Endothelial cell of umbilical vein (primary cell): ENCODE data around the gene KLC3. TPM values are rescaled to one million over a fixed set of nuclear protein-coding genes. Genes with fewer than 3 reads are reported as not detected.

ENCODE experiments used
- BruUV-seq: library from RNA; stranded (reverse); fragments of 400-500 nt; replicated peaks from 2 replicates; lab custom pipeline; 2021; lab: Mats Ljungman, UMichigan
- CTCF ChIA-PET: fragments of 300-600, 350-600 bp; sonication (Branson Sonifier 250); formaldehyde crosslinking; loops from one replicate; lab custom pipeline; 2021; ENCODE audit warnings: antibody characterized with exemption, inconsistent platforms; lab: Charles Lee
- POLR2A ChIA-PET: fragments of 300-600, 350-600 bp; sonication (Branson Sonifier 250); formaldehyde crosslinking; loops from one replicate; lab custom pipeline; 2021; ENCODE audit warnings: antibody characterized with exemption, inconsistent platforms; lab: Charles Lee
- DNase-seq: peaks from one replicate; pipeline ENCODE4 v3.0.0-alpha.2; 2011; ENCODE audit warnings: low read depth, low spot score
- FAIRE-seq: peaks from 2 replicates; lab custom pipeline; 2011; peaks lifted over from hg19 to GRCh38; lab: Jason Lieb, UNC
- H2AFZ ChIP-seq: 2 replicates; pipeline ENCODE4 v1.6.0; 2012; ENCODE audit warnings: low read depth, low read length, control low read depth, inconsistent platforms
- H3K27ac ChIP-seq: 2 replicates; pipeline ENCODE4 v1.5.1; 2011; ENCODE audit warnings: low read depth, mild to moderate bottlenecking, control low read depth, low read length, moderate library complexity; ENCODE audit not compliant: insufficient read depth
- H3K27me3 ChIP-seq, 2 experiments: 2 replicates each; pipeline versions ENCODE4 v1.6.0 to v1.6.1; 2011; ENCODE audit warnings: low read length in 2 of 2, mixed read lengths in 1 of 2; ENCODE audit not compliant: control insufficient read depth in 2 of 2, insufficient read depth in 2 of 2
- H3K36me3 ChIP-seq, 2 experiments: 2 replicates in 1 of 2; 3 replicates in 1 of 2; pipeline ENCODE4 v1.5.1; 2011; ENCODE audit warnings: low read length in 2 of 2, mild to moderate bottlenecking in 1 of 2, moderate library complexity in 1 of 2; ENCODE audit not compliant: control insufficient read depth in 2 of 2, insufficient read depth in 2 of 2; ENCODE audit errors: extremely low read depth in 1 of 2
- H3K4me1 ChIP-seq: 3 replicates; pipeline ENCODE4 v1.5.1; 2011; ENCODE audit warnings: mild to moderate bottlenecking, low read length; ENCODE audit not compliant: control insufficient read depth, insufficient read depth; ENCODE audit errors: extremely low read depth
- H3K4me2 ChIP-seq: 2 replicates; pipeline ENCODE4 v1.6.1; 2011; ENCODE audit warnings: low read length, control low read depth, mixed read lengths; ENCODE audit not compliant: insufficient read depth
- H3K4me3 ChIP-seq, 3 experiments: fragments of 200-600 bp in 1 of 3; sonication (generic), shearing (Covaris generic) in 1 of 3; replicated peaks in 1 of 3; 2 replicates each; pipeline ENCODE4 v1.5.1; 2011 to 2016; ENCODE audit warnings: control low read depth in 3 of 3, low read length in 3 of 3, mild to moderate bottlenecking in 2 of 3, inconsistent platforms in 1 of 3, low read depth in 1 of 3, moderate library complexity in 1 of 3; ENCODE audit not compliant: insufficient read depth in 1 of 3
- H3K79me2 ChIP-seq: 2 replicates; pipeline ENCODE4 v1.6.0; 2012; ENCODE audit warnings: low read length, inconsistent platforms; ENCODE audit not compliant: control insufficient read depth, insufficient read depth
- H3K9ac ChIP-seq: replicated peaks from 2 replicates; pipeline ENCODE3; 2011; ENCODE audit warnings: low read length, control low read depth; ENCODE audit not compliant: insufficient read depth; ENCODE audit errors: extremely low read depth
- H3K9me1 ChIP-seq: replicated peaks from 3 replicates; pipeline ENCODE4 v1.6.0; 2011; ENCODE audit warnings: mild to moderate bottlenecking, low read length; ENCODE audit not compliant: control insufficient read depth, insufficient read depth; ENCODE audit errors: extremely low read depth
- H3K9me3 ChIP-seq: replicated peaks from 2 replicates; pipeline ENCODE4 v1.5.1; 2012; ENCODE audit warnings: low read length, inconsistent platforms; ENCODE audit not compliant: control insufficient read depth, insufficient read depth
- H4K20me1 ChIP-seq: replicated peaks from 2 replicates; pipeline ENCODE3; 2011; ENCODE audit warnings: mild to moderate bottlenecking, low read length; ENCODE audit not compliant: control insufficient read depth, insufficient read depth; ENCODE audit errors: extremely low read depth
- CTCF ChIP-seq, 2 donors: IDR thresholded peaks; 1 replicate in 1 of 2; 2 replicates in 1 of 2; pipeline ENCODE4 v1.5.1; 2011; ENCODE audit warnings: low read length in 2 of 2, mild to moderate bottlenecking in 2 of 2, moderate library complexity in 2 of 2, control low read depth in 1 of 2, inconsistent platforms in 1 of 2, low read depth in 1 of 2; ENCODE audit not compliant: insufficient read depth in 1 of 2; ENCODE audit errors: extremely low read depth in 1 of 2
- EZH2 ChIP-seq: IDR thresholded peaks from 2 replicates; pipeline ENCODE4 v1.6.1; 2012; ENCODE audit warnings: borderline replicate concordance, low read depth, mild to moderate bottlenecking, moderate library complexity, low read length, inconsistent platforms; ENCODE audit not compliant: severe bottlenecking
- FOS ChIP-seq: IDR thresholded peaks from 2 replicates; pipeline ENCODE4 v1.6.1; 2011; ENCODE audit warnings: mild to moderate bottlenecking, low read length, moderate library complexity, borderline replicate concordance; ENCODE audit not compliant: insufficient read depth
- GATA2 ChIP-seq: IDR thresholded peaks from 2 replicates; pipeline ENCODE4 v1.7.0; 2011; ENCODE audit warnings: low read depth, mild to moderate bottlenecking, moderate library complexity, mixed read lengths, low read length; ENCODE audit not compliant: insufficient read length, insufficient read depth
- JUN ChIP-seq: IDR thresholded peaks from 2 replicates; pipeline ENCODE4 v1.6.1; 2011; ENCODE audit warnings: borderline replicate concordance, low read depth; ENCODE audit not compliant: insufficient read length, insufficient read depth
- MAX ChIP-seq: IDR thresholded peaks from 2 replicates; pipeline ENCODE4 v1.6.1; 2011; ENCODE audit not compliant: insufficient read depth, insufficient read length
- MYC ChIP-seq: IDR thresholded peaks from one replicate; pipeline ENCODE4 v1.6.1; 2011; ENCODE audit warnings: mild to moderate bottlenecking, low read depth, low read length
- POLR2A ChIP-seq: IDR thresholded peaks from 2 replicates; pipeline ENCODE4 v1.6.1; 2012; ENCODE audit warnings: low read depth, mild to moderate bottlenecking, control low read depth, low read length
- POLR2AphosphoS5 ChIP-seq: IDR thresholded peaks from 2 replicates; pipeline ENCODE4 v1.6.1; 2012; ENCODE audit warnings: low read depth, mild to moderate bottlenecking, control low read depth, low read length, moderate library complexity; ENCODE audit not compliant: insufficient read depth
- dilution Hi-C: fragments of 300-500 bp; cut with MboI; formaldehyde crosslinking; loops from one replicate; pipeline ENCODE4 v1.15.0; 2019; ENCODE audit warnings: low sequenced_read_pairs; ENCODE audit not compliant: extremely low pct_ligation_motif_present
- intact Hi-C: fragments of 100-400 bp; cut with micrococcal nuclease; formaldehyde crosslinking; loops from one replicate; pipeline ENCODE4 v1.10.0; 2022
- polyA plus RNA-seq, 4 experiments: library from polyadenylated mRNA; depleted of rRNA in 3 of 4; stranded (reverse) in 3 of 4; unstranded in 1 of 4; fragments of >200 nt; gene quantifications; 2 replicates each; pipeline versions ENCODE4 v1.2.1 to v1.2.3, GENCODE V29; 2011 to 2012; ENCODE audit warnings: missing spikeins in 1 of 4
- total RNA-seq: library from RNA; stranded (reverse); gene quantifications from 2 replicates; pipeline ENCODE4 v1.2.3, GENCODE V29; 2021

KLC3 gene
- total and polyA plus RNA-seq, 2 donors (not counting 3 experiments of a cell fraction or from before 2014, with no cell fraction given), result not detected

- no peak overlapping the region for H3K4me3 ChIP-seq
- no TSS peak for BruUV-seq
- no peaks in the 10 kb centered on the region for H3K9me1 ChIP-seq
- no peaks in the 10 kb centered on the region for H3K79me2 ChIP-seq
- DNase-seq (no peak), FAIRE-seq (no peak)
- ChIA-PET POLR2A (no interaction called here), CTCF (no interaction called here)
- H4K20me1 ChIP-seq, result no peaks in the 10 kb centered on the region
- no peaks in the 10 kb centered on the region for H3K4me1 ChIP-seq
- dilution Hi-C loops (no loop called here), intact Hi-C loops (no loop called here)
- H3K4me2 ChIP-seq, result no peak overlapping the region
- TF ChIP-seq JUN, result no peak
- TF ChIP-seq POLR2AphosphoS5, result no peak
- no peak for TF ChIP-seq MYC
- TF ChIP-seq GATA2, result no peak
- TF ChIP-seq EZH2, result no peak
- no peak for TF ChIP-seq CTCF (IDR thresholded peaks at IDR 0.05; ENCODE audit: extremely low read depth in 1 of 2, insufficient read depth in 1 of 2, low read depth in 1 of 2, low read length in 2 of 2)
- TF ChIP-seq POLR2A, result no peak
- no peak for TF ChIP-seq FOS
- TF ChIP-seq MAX, result no peak
- H3K9ac ChIP-seq, result no peak overlapping the region
- H3K36me3 ChIP-seq, result peaks cover 0 to 18% of the 10 kb centered on the region in 2 experiments
- H3K9me3 ChIP-seq, result no peaks in the 10 kb centered on the region
- H2AFZ ChIP-seq, result no peak overlapping the region
- H3K27me3 ChIP-seq, result no peaks in the 10 kb centered on the region
- H3K27ac ChIP-seq, result no peak overlapping the region
These were observed 7.2 kb downstream of the KLC3 start for GRCh38 chr19:45347570-45348366.
